ENCODE data around the gene FTSJ1.

Gene FTSJ1

DNA sequence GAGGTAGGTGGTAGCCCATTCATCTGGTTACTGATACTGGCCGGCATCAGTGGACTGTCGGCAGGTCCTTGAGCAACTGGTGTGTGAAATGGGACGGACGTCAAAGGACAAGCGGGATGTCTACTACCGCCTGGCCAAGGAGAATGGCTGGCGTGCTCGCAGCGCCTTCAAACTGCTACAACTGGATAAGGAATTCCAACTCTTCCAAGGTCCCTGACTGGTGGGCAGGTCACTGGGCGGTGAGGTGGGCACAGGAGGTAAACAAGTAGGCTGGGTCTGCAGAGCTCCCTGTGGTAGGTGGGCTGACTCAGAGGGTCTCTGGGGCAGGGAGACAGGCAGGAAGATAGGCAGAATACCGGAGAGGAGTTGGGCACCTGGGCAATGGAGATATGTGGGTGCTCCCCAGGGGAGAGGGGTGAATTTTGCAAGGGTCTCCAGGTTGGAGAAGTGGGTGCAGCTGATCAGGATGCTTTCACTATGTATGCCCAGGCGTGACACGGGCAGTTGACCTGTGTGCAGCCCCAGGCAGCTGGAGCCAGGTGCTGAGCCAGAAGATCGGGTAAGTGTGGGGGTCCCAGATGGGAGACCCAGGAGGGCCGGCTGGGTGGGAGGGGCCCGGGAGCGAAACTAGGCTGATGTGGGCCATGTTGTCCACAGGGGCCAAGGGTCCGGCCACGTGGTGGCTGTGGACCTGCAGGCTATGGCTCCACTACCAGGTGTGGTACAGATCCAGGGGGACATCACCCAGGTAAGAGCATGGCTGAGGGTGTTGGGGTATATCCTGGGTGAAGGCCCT lies 2.2 kb downstream of the FTSJ1 start:
- Histone ChIP-seq H3K9ac (ENCODE audit: low read length) (no peak overlapping the region), H3K9me2 (replicated peaks; ENCODE audit: insufficient read depth, low read length) (no peaks in the 10 kb centered on the region), H3K36me3 (ENCODE audit: low read length) (no peaks in the 10 kb centered on the region), H4K20me1 (ENCODE audit: low read depth, low read length) (no peaks in the 10 kb centered on the region), H3K4me2 (ENCODE audit: low read depth, low read length, poor library complexity, severe bottlenecking) (no peak overlapping the region), H3K79me2 (ENCODE audit: insufficient read depth, low read length) (peaks cover 30% of the 10 kb centered on the region), H3K4me3 (ENCODE audit: insufficient read depth, low read length, poor library complexity, severe bottlenecking) (no peak overlapping the region), H3K27ac (ENCODE audit: low read depth, low read length) (no peak overlapping the region), H2AFZ (ENCODE audit: low read depth, low read length, severe bottlenecking) (no peak overlapping the region), H3F3A (ENCODE audit: insufficient read depth) (no peaks in the 10 kb centered on the region), H3K27me3 (ENCODE audit: low read length) (no peaks in the 10 kb centered on the region), H3K9me3 (ENCODE audit: insufficient read depth, low read length) (no peaks in the 10 kb centered on the region)
- TF ChIP-seq, protein P1, sequence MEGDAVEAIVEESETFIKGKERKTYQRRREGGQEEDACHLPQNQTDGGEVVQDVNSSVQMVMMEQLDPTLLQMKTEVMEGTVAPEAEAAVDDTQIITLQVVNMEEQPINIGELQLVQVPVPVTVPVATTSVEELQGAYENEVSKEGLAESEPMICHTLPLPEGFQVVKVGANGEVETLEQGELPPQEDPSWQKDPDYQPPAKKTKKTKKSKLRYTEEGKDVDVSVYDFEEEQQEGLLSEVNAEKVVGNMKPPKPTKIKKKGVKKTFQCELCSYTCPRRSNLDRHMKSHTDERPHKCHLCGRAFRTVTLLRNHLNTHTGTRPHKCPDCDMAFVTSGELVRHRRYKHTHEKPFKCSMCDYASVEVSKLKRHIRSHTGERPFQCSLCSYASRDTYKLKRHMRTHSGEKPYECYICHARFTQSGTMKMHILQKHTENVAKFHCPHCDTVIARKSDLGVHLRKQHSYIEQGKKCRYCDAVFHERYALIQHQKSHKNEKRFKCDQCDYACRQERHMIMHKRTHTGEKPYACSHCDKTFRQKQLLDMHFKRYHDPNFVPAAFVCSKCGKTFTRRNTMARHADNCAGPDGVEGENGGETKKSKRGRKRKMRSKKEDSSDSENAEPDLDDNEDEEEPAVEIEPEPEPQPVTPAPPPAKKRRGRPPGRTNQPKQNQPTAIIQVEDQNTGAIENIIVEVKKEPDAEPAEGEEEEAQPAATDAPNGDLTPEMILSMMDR (IDR thresholded peaks at IDR 0.05; ENCODE audit: insufficient read depth, low read length, poor library complexity, severe bottlenecking), result no peak

GRCh38 chrX:48478806-48479205 lies 2.8 kb downstream of the FTSJ1 start:
- Histone ChIP-seq H3K27me3 (ENCODE audit: low read length) (no peaks in the 10 kb centered on the region), H3K27ac (ENCODE audit: low read depth, low read length) (no peak overlapping the region)

DNA sequence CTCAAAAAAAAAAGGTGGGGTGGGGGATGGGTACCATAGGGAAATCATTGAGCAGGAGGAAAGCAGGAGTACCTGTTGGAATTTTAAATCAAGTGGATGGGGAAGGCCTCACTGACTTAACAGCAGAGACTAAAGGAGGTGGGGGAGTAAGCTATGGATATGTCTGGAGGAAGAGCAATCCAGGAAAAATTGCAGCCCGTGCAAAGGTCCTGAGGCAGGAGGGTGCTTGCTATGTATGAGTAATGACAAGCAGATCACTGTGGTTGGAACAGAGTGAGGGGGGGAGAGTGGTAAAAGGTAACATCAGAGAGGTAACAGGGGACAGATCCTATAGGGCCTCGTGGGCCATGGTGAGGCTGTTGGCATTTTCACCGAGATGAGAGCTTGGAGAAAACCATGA lies 4.1 kb downstream of the FTSJ1 start:
- Histone ChIP-seq H3K27ac (ENCODE audit: low read depth, low read length) (no peak overlapping the region), H3F3A (ENCODE audit: insufficient read depth) (no peaks in the 10 kb centered on the region), H3K79me2 (ENCODE audit: insufficient read depth, low read length) (peaks cover 30% of the 10 kb centered on the region), H3K9ac (ENCODE audit: low read length) (no peak overlapping the region), H3K9me2 (replicated peaks; ENCODE audit: insufficient read depth, low read length) (no peaks in the 10 kb centered on the region), H3K27me3 (ENCODE audit: low read length) (no peaks in the 10 kb centered on the region), H2AFZ (ENCODE audit: low read depth, low read length, severe bottlenecking) (no peak overlapping the region), H3K36me3 (ENCODE audit: low read length) (no peaks in the 10 kb centered on the region), H4K20me1 (ENCODE audit: low read depth, low read length) (no peaks in the 10 kb centered on the region), H3K4me3 (ENCODE audit: insufficient read depth, low read length, poor library complexity, severe bottlenecking) (no peak overlapping the region), H3K9me3 (ENCODE audit: insufficient read depth, low read length) (no peaks in the 10 kb centered on the region), H3K4me2 (ENCODE audit: low read depth, low read length, poor library complexity, severe bottlenecking) (no peak overlapping the region)
- TF ChIP-seq, protein P1 (IDR thresholded peaks at IDR 0.05; ENCODE audit: insufficient read depth, low read length, poor library complexity, severe bottlenecking), result no peak
- TF ChIP-seq EZH2phosphoT487 (conservative IDR thresholded peaks at IDR 0.05; ENCODE audit: low read length), result no peak

More at GRCh38 chrX:48478806-48479205, 2.8 kb downstream of the FTSJ1 start:
- Histone ChIP-seq H3K79me2 (ENCODE audit: insufficient read depth, low read length) (peaks cover 30% of the 10 kb centered on the region), H3K36me3 (ENCODE audit: low read length) (no peaks in the 10 kb centered on the region), H2AFZ (ENCODE audit: low read depth, low read length, severe bottlenecking) (no peak overlapping the region), H3K9ac (ENCODE audit: low read length) (no peak overlapping the region), H3F3A (ENCODE audit: insufficient read depth) (no peaks in the 10 kb centered on the region), H3K4me3 (ENCODE audit: insufficient read depth, low read length, poor library complexity, severe bottlenecking) (no peak overlapping the region), H3K9me2 (replicated peaks; ENCODE audit: insufficient read depth, low read length) (no peaks in the 10 kb centered on the region), H3K9me3 (ENCODE audit: insufficient read depth, low read length) (no peaks in the 10 kb centered on the region), H3K4me2 (ENCODE audit: low read depth, low read length, poor library complexity, severe bottlenecking) (no peak overlapping the region), H4K20me1 (ENCODE audit: low read depth, low read length) (no peaks in the 10 kb centered on the region)
- TF ChIP-seq, protein P1 (IDR thresholded peaks at IDR 0.05; ENCODE audit: insufficient read depth, low read length, poor library complexity, severe bottlenecking), result no peak
- TF ChIP-seq EZH2phosphoT487 (conservative IDR thresholded peaks at IDR 0.05; ENCODE audit: low read length), result no peak

Data from SU-DHL-6 (cell line).